GM20000 (cell line): ENCODE data around the gene CTNNA2.

Experiments used
- DNase-seq: peaks from one replicate; pipeline ENCODE4 v3.0.0; 2012; ENCODE audit warnings: low spot score
- CTCF ChIP-seq: IDR thresholded peaks from 2 replicates; pipeline ENCODE4 v1.5.1; 2012; ENCODE audit warnings: mild to moderate bottlenecking, control low read depth; ENCODE audit errors: extremely low read depth, missing control alignments

Gene CTNNA2

GRCh38 chr2:79830501-79830900, 317.6 kb downstream of the CTNNA2 start:
- DNase-seq = no peak

DNA sequence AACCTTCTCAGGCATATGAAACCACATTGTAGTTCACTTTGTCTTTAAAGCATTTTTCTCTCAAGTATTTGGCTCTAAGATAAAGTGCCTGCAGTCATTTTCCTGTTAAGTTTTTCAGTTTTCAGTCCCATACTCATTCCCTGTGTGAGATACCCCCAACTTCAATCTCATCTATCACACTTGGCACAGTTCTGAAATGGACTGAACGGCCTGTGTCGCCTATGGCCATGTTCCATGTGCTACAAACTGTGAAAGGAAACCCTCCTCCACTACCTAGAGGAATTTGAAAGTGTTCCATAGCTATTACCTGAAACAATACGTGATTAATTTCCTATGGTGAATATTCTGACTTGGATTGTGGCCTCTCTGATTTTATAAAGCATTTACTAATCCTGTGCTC, 319.1 kb downstream of the CTNNA2 start:
- no peak for DNase-seq
- TF ChIP-seq CTCF = no peak

More at GRCh38 chr2:79830501-79830900, 317.6 kb downstream of the CTNNA2 start:
- no peak for TF ChIP-seq CTCF

- DNase-seq = no peak
- no peak for TF ChIP-seq CTCF
Measured at GRCh38 chr2:79832511-79833234, 319.8 kb downstream of the CTNNA2 start.

GRCh38 chr2:79833235-79833878, 320.5 kb downstream of the CTNNA2 start:
- TF ChIP-seq CTCF = no peak
- no peak for DNase-seq

- no peak for TF ChIP-seq CTCF
Measured at GRCh38 chr2:79835911-79836310, 323.1 kb downstream of the CTNNA2 start.

GRCh38 chr2:79844011-79844410, 331.2 kb downstream of the CTNNA2 start:
- no peak for TF ChIP-seq CTCF
- no peak for DNase-seq

More at GRCh38 chr2:79835911-79836310, 323.1 kb downstream of the CTNNA2 start:
- DNase-seq = no peak

- no peak for TF ChIP-seq CTCF
- DNase-seq = no peak
Measured at GRCh38 chr2:79846878-79847277, 334.0 kb downstream of the CTNNA2 start.
